ENCODE measurements around the gene CIB1. TPM values are rescaled to one million over a fixed set of nuclear protein-coding genes. Genes with fewer than 3 reads are reported as not detected.

Gene CIB1
- total RNA-seq, 1 experiment from 2014 or later = 21.2 TPM

DNA sequence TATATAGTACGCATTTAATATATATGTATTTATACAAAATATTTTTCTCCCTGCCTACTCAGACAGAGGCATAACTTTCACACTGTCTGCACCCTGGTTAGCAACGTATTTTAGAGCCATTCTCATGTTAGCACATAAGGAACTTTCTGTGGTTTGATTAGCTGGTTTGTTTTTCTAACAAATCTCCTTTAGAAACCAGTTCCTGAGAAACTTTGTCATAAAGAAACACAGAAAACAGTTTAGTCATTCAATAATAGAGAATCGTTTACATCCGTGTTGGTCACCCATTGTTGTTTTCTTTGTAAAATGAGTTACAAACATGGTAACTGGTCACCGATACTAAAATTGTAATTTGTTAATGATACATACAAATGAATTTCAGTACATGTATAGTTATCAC lies 25.8 kb upstream of the CIB1 start:
- no peak for DNase-seq
- Histone ChIP-seq H3K27me3 (ENCODE audit: control insufficient read depth, insufficient read depth, low read length) (no peaks in the 10 kb centered on the region), H3K36me3 (replicated peaks; ENCODE audit: control insufficient read depth, insufficient read depth, low read length) (no peaks in the 10 kb centered on the region), H3K4me3 (ENCODE audit: insufficient read depth, low read depth, low read length) (no peak overlapping the region)

DNA sequence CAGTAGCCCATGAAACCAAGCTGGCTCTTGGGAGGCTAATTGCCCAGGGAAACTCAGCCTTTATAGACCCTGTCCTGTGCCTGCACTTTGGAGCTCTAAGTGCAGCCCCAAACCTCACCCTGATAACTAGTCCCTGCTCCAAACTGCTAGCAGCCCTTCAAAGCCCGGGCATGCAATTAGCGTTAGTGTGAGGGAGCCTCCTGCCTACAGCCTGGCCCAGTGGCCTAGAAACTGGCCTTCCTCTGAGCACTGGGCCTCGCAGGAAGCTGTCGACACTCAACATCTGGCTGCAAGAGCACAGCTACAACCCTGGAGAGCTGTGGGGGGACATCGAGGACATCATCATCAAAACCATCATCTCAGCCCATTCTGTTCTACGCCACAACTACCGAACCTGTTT lies 24.0 kb upstream of the CIB1 start:
- Histone ChIP-seq H3K4me3 (ENCODE audit: insufficient read depth, low read depth, low read length) (no peak overlapping the region), H3K27me3 (ENCODE audit: control insufficient read depth, insufficient read depth, low read length) (no peaks in the 10 kb centered on the region), H3K36me3 (replicated peaks; ENCODE audit: control insufficient read depth, insufficient read depth, low read length) (no peaks in the 10 kb centered on the region)
- DNase-seq = no peak

DNA sequence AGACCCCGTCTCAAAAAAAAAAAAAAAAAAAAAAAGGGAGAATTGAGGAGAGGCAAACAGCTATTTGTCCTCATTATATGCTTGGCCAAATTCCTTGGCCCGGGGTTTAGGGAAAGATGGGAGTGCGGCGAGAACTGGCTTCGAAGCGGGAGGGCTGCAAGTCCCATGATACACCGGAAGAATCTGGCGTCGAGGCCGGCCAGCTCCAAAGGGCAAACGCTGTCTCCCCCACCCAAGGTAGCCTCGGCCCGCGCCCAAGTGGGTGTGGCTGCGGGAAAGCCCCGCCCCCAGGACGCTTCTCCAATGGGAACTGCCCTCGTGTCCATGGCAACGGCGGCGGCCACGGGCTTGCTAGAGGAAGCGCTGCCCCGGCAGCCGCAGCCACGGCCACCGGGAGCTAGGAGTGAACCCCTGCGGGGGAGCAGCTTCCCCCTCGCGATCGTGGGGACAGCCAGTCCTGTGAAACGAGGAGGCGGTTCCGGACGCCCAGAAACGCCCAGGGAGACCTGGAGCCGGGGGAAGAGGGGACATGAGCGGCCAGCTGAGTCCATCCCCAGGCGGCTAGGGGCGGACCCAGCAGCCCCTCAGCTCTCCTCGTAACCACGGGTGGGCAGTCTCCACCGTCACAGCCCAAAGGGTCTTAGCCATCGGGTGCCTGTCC lies 15.6 kb upstream of the CIB1 start, which contains the start of gene TTLL13:
Gene TTLL13 (plus strand): TSS at position 354 of the 661 bp plus-strand sequence. CDS start 1,075 bp downstream, outside the sequence.
- DNase-seq = peak; percentile 98
- H3K27me3 ChIP-seq (ENCODE audit: control insufficient read depth, insufficient read depth, low read length) = peaks cover 4% of the 10 kb centered on the region; the same call in 1 of the 2 replicates
- no peaks in the 10 kb centered on the region for H3K36me3 ChIP-seq (replicated peaks; ENCODE audit: control insufficient read depth, insufficient read depth, low read length)
- H3K4me3 ChIP-seq (ENCODE audit: insufficient read depth, low read depth, low read length) = peak within 1 kb of the TSS; percentile 48

DNA sequence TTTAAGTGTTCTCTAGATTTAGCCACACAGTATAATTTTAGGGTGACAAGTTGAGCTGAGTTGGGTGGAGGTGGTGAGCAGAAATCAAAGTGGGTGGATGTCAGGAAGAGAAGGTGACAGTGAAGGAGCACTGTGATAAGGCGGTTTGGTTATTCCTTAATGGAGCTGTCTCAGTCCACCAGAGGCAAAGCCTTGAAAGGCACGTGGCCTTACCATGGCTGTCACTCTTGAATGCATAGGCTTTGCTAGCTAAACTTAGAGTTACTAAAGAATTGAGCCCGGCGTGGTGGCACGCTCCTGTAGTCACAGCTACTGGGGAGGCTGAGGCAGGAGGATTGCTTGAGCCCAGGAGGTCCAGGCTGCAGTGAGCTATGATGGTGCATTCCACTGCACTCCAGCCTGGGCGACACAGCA lies 15.1 kb upstream of the CIB1 start:
- Histone ChIP-seq H3K36me3 (replicated peaks; ENCODE audit: control insufficient read depth, insufficient read depth, low read length) (no peaks in the 10 kb centered on the region), H3K27me3 (ENCODE audit: control insufficient read depth, insufficient read depth, low read length) (peaks cover 4% of the 10 kb centered on the region; the same call in 1 of the 2 replicates), H3K4me3 (ENCODE audit: insufficient read depth, low read depth, low read length) (no peak overlapping the region)
- no peak for DNase-seq

DNA sequence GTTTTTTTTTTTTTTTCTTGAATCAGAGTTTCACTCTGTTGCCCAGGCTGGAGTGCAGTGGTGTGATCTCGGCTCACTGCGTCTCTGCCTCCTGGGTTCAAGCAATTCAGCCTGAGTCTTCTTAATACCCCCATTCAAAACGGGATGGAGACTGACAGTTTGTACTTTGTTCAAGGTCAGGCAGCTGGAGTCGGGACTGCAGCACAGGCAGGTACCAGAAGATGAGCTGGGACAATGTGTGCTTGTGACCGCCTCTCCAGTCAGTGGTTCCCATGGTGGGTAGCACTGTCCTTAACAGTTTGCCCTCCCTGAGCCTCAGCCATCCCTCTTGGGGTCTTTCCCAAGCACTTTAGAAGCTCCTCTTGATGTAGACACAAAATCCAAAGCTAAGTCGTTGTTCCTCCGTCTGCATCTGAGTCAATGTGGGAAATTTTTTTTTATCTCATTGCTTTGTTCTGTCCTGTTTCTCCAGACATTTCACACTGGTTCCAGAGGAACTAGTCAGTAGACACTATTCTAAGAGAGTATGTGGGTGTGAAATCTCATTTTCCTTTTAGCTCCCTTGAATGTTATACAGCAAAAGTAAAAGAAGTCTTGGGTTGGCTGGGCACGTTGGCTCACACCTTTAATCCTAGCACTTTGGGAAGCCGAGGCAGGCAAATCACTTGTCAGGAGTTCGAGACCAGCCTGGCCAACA lies 10.3 kb upstream of the CIB1 start:
- Histone ChIP-seq H3K27me3 (ENCODE audit: control insufficient read depth, insufficient read depth, low read length) (no peaks in the 10 kb centered on the region), H3K36me3 (replicated peaks; ENCODE audit: control insufficient read depth, insufficient read depth, low read length) (no peaks in the 10 kb centered on the region), H3K4me3 (ENCODE audit: insufficient read depth, low read depth, low read length) (no peak overlapping the region)
- no peak for DNase-seq

DNA sequence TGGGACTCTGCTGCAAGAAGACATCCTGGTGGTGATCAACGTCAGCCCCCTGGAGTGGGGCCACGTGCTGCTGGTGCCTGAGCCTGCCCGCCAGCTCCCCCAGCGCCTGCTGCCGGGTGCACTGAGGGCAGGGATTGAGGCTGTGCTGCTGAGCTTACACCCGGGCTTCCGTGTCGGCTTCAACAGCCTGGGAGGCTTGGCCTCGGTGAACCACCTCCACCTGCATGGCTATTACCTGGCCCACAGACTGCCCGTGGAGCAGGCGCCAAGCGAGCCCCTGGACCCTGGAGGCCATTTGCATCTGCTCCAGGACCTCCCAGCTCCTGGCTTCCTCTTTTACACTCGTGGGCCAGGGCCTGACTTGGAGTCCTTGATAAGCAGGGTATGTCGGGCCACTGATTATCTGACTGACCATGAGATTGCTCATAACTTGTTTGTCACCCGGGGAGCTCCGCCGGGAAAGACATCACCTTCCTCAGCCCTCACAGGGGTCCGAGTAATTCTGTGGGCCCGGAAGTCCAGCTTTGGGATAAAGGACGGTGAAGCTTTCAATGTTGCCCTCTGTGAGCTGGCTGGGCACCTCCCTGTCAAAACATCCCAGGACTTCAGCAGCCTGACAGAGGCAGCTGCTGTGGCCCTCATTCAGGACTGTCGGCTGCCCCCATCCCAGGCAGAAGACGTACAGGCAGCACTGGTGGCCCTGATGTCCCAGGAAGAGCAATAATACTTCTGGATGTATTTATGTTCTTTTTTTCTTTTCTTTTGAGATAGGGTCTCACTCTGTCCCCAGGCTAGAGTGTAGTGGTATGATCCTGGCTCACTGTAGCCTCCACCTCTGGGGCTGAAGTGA lies 7.8 kb upstream of the CIB1 start:
- Histone ChIP-seq H3K27me3 (ENCODE audit: control insufficient read depth, insufficient read depth, low read length) (no peaks in the 10 kb centered on the region), H3K4me3 (ENCODE audit: insufficient read depth, low read depth, low read length) (no peak overlapping the region), H3K36me3 (replicated peaks; ENCODE audit: control insufficient read depth, insufficient read depth, low read length) (no peaks in the 10 kb centered on the region; the same call in none of the 2 replicates)
- peak; percentile 27 for DNase-seq

DNA sequence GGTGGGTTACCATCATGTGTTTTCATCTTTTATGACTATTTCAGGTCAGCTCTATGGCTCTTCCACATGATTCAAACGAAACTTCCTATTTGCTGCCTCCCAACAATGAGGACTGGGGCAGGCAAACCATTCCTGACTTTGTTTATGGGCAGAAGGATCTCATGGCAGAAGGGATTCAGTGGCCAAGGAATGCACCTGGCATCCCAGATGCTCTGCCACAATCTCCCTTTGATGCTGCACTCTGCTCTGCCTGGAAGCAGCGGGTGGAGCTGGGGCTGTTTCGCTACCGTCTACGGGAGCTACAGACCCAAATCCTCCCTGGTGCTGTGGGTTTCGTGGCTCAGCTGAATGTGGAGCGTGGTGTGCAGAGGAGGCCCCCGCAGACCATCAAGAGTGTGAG lies 7.1 kb upstream of the CIB1 start:
- no peak for DNase-seq
- Histone ChIP-seq H3K27me3 (ENCODE audit: control insufficient read depth, insufficient read depth, low read length) (no peaks in the 10 kb centered on the region), H3K4me3 (ENCODE audit: insufficient read depth, low read depth, low read length) (no peak overlapping the region), H3K36me3 (replicated peaks; ENCODE audit: control insufficient read depth, insufficient read depth, low read length) (no peaks in the 10 kb centered on the region; the same call in none of the 2 replicates)

DNA sequence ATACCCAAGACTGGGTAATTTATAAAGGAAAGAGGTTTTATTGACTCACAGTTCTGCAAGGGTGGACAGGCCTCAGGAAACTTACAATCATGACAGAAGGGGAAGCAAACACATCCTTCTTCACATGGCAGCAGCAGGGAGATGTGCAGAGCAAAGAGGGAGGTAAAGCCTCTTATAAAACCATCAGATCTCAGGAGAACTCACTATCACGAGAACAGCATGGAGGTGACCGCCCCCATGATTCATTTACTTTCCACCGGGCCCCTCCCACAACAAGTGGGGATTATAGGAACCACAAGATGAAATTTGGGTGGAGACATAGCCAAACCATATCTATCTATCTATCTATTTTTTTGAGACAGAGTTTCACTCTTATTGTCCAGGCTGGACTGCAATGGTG lies 5.6 kb upstream of the CIB1 start:
- DNase-seq = no peak
- Histone ChIP-seq H3K27me3 (ENCODE audit: control insufficient read depth, insufficient read depth, low read length) (no peaks in the 10 kb centered on the region), H3K36me3 (replicated peaks; ENCODE audit: control insufficient read depth, insufficient read depth, low read length) (no peaks in the 10 kb centered on the region; the same call in none of the 2 replicates), H3K4me3 (ENCODE audit: insufficient read depth, low read depth, low read length) (no peak overlapping the region)

DNA sequence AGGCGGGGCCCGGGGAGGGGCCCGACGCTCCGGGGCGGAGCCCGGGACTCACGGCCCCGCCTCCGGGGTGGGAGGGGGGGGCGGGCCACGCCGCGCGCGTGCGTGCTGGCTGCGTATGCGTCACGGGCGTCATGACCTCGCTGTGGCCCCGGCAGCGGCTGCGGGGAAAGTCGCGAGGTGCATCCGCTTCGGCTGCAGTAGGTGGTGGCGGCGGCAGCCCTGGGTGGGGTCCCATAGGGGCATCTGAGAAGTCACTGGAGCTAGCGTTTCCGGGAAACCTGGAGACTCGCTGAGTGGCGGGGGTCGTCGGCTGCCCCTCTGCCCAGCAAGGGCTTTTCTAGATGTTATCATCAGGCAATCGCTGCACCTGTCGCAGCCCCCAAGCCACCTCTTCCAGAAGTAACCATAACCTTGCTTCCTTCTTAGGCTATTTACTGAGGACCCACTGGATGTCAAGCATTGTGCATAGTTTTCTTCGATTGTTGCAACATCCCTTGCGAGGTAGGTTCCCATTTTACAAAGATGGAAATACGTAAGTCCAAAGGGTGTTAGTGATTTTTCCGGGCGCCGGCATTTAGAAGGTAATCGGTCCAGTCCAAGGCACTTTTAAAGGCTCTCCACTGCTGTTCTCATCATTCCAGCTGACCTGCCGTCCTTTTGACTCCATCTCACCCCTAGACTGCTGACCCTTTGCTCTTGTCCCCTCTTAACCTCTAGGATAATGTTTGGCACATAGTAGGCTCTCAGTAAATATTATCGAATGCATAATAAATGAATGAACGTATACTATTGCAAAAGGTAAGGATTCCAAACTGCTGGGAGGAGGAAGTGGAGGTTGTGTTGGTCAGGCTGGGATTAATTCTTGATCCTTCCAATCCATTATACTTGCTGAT lies 601 bp upstream of the CIB1 start, which contains the start of gene GDPGP1:
Gene GDPGP1 (plus strand): TSS at position 114 of the 893 bp plus-strand sequence. CDS start 6,700 bp downstream, outside the sequence.
- no peak for DNase-seq
- H3K27me3 ChIP-seq (ENCODE audit: control insufficient read depth, insufficient read depth, low read length) = no peaks in the 10 kb centered on the region
- H3K36me3 ChIP-seq (replicated peaks; ENCODE audit: control insufficient read depth, insufficient read depth, low read length) = peaks cover 1% of the 10 kb centered on the region
- H3K4me3 ChIP-seq (ENCODE audit: insufficient read depth, low read depth, low read length) = peak within 1 kb of the TSS; percentile 85

DNA sequence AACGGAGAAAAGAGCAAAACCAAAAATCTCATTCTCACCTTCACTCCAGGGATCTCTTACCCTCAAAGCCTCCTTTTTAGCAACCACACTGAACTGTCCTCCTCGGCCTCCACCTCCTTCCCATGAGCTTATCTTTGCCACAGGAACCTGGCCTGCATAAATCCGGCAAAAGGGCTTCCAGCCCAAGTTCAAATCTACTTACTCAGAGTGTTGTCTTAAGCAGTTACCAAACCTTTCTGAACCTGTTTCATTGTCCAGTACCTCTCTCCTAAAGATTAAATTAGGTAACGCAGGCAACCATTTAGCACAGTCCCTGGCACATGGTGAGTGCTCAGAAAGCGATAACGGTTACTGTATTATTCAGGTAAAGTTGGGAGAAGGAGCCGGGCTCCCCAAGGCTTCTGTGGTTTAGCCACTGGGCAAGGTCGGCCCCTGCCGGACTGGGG lies 777 bp downstream of the CIB1 start:
- DNase-seq = no peak
- Histone ChIP-seq H3K36me3 (replicated peaks; ENCODE audit: control insufficient read depth, insufficient read depth, low read length) (peaks cover 8% of the 10 kb centered on the region), H3K27me3 (ENCODE audit: control insufficient read depth, insufficient read depth, low read length) (no peaks in the 10 kb centered on the region), H3K4me3 (ENCODE audit: insufficient read depth, low read depth, low read length) (peak overlapping the region; percentile 85)

DNA sequence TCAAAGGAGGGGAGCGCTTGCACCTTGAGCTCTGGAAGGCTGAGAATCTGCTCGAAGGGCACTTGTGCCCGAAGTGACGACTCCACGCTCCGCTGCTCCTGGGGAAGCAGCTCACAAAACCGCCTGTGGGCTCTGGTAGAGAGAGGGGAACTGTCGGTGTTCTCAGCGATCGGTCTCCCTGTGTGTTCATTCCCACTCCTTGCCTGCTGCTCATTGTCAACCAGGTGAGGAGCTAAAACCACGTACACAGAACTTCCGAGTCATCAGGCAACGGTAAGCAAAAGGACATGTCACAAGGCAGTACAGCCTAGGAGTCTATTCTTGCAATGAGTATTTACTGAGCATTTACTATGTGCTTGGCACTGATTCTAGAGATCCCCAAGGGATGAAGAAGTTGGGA lies 1.5 kb downstream of the CIB1 start:
- Histone ChIP-seq H3K4me3 (ENCODE audit: insufficient read depth, low read depth, low read length) (no peak overlapping the region), H3K36me3 (replicated peaks; ENCODE audit: control insufficient read depth, insufficient read depth, low read length) (peaks cover 13% of the 10 kb centered on the region), H3K27me3 (ENCODE audit: control insufficient read depth, insufficient read depth, low read length) (no peaks in the 10 kb centered on the region)
- peak; percentile 25 for DNase-seq

DNA sequence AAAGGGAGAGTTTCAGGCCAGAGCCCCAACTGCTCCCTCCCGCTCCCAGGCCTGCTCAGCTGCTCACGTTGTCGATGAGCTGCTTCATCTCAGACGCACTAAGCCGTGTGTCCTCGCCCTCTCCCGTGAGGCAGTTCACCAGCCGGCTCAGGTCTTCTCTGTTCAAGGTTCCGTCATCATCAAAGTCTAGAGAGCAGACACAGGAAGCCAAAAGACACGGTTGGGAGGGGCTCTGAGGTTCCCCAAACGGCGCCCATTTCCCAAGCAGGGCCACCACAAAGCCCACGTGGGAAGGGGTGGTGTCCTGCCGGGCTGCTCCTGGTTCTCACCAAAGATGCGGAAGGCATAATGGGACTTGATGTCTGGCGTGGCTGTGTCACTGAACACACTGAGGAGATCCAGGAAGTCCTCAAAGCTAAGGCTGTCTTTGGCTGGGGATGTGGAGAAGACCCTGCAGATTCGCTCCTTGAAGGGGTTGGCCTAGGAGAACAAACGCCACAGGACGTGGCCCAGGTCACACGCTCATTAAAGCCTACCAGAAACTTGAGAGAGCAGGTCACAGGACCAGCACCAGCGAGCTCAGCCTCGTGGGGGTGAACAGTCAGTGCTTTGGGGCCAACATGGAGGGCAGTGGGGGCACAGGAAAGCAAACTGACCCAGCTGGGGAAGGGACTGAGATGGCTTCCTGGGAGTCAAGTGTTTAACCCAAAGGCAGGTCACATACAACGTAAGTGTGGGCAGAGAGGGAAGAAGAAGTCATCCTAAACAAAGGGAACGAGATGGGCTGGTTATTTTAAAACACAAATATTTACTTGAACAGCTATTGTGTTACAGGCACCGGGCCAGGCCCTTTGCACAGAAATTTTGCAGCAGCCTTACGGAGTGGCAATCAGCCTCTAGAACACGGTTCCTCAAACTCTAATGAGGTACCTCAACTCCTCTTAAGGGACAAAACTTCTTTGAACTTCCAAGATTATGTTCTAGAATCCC lies 2.4 kb downstream of the CIB1 start:
- Histone ChIP-seq H3K4me3 (ENCODE audit: insufficient read depth, low read depth, low read length) (no peak overlapping the region), H3K36me3 (replicated peaks; ENCODE audit: control insufficient read depth, insufficient read depth, low read length) (peaks cover 13% of the 10 kb centered on the region), H3K27me3 (ENCODE audit: control insufficient read depth, insufficient read depth, low read length) (no peaks in the 10 kb centered on the region)
- DNase-seq = peak; percentile 30

DNA sequence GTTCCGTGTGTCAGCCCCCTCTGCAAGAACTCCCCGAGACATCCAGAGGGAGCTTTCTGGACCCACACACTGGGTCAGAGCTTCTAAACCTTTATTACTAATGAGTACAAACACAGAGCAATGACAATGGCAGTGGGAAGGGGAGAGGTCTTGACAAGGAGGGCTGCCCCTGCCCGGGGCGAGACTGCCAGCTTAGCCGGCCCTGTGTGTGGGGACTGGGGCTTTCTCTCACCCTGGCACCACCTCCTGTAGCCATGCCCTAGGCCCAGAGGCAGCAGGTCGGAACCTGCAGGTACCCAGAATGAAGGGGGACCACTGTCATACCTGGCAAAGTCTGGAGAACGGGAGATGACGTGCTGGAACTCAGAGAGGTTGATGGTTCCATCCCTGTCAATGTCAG lies 3.1 kb downstream of the CIB1 start:
- Histone ChIP-seq H3K4me3 (ENCODE audit: insufficient read depth, low read depth, low read length) (no peak overlapping the region), H3K36me3 (replicated peaks; ENCODE audit: control insufficient read depth, insufficient read depth, low read length) (peaks cover 17% of the 10 kb centered on the region), H3K27me3 (ENCODE audit: control insufficient read depth, insufficient read depth, low read length) (no peaks in the 10 kb centered on the region)
- DNase-seq = peak; percentile 30

All from H7 (cell line).